NCI-H146 treated with DMSO at 0.1 percent for 48 hours (cell line): ENCODE measurements around the gene DCPS.
"Not testable (repeated sequence)": the region's sequence is repeated elsewhere in the genome, so short reads cannot be mapped to it uniquely, and the experiment has no call there.

Experiments
- DNase-seq: peaks from one replicate; lab custom pipeline; 2025; ENCODE audit not compliant: unreplicated experiment; lab: John Stamatoyannopoulos, UW

The DCPS gene

DNA sequence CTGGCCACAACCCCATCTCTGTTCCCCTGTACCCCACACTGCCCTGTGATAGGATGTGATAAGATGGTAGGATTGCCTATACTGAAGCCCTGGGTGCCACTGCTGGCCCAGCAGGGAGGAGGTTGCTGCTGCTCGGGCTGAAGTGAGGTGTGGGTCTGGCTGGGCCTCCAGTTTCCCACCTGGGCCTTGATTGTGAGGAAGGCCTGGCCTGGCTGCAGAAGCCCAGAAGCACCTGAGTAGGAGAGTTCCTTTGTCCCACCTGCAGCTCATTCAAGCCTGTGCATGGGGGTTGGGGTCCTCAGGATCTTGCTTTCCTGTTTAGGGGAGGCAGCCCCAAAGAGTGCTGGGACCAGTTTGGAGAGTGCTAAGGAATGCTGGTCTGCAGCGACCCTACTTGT is 54.9 kb downstream of the DCPS start:
- no peak for DNase-seq

DNA sequence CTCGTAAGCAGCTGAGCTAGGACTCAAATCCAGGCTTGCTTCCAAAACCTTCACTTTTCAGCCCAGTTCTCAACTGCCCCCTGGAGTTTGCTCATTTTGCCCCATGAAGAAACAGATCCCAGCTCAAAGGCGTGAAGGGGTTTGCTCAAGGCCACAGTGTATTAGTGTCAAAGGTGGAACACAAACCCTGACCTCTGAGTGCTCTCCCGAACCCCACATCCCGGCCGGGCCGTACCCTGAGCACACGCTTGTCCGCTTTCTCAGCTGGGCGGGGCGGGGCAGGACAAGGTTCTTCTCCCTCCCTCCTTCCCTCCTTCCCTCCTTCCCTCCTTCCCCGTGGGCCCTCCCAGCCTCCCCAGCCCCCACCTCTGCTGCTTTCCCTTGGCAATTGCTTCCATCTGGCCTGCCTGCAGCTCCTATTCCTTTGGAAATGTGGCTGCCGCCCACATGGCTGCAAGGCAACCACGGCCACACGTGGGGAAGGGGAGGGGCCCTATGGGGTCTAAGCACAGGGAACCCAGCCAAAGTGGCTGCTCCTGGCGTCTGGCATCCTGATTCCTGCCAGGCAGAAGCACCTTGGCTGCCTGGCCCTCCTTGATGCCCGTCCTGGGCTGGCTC is 55.7 kb downstream of the DCPS start:
- no peak for DNase-seq

DNA sequence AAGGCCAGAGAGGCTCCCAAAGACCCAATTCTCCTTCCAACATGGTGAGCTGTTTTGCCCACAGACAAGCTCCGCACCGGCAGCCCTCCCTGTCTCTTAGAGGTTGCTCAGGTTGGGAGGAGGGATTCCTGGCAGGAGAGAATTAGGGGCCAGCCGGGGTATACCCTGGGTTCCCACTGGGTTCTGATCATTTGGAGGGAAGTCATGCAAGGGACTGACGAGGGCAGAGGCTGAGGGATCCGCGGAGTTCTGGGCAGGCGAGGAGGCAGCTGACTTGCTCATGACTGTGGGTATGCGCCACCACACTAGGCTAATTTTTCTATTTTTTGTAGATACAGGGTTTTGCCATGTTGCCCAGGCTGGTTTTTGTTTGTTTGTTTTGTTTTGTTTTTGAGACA is 56.2 kb downstream of the DCPS start:
- no peak for DNase-seq

DNA sequence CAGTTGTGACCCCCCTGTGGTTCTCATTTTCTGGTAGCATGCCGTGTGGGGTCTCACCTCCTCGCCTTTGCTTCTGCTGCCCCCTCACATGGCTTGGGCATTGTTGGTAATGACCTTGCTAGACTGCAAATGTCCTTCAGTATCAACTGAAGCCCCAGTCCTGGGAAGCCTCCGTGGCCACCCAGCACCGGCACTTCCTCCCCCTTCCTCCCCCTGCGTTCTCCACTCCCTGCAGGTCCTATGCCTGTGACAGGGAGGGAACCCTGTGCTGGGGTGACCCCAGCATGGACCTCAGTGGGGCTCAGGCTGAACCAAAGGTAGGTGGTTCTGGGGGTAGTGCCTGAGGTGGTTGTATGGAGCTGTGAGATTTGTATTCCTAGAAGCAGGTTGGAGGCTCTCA is 57.5 kb downstream of the DCPS start:
- DNase-seq = no peak

DNA sequence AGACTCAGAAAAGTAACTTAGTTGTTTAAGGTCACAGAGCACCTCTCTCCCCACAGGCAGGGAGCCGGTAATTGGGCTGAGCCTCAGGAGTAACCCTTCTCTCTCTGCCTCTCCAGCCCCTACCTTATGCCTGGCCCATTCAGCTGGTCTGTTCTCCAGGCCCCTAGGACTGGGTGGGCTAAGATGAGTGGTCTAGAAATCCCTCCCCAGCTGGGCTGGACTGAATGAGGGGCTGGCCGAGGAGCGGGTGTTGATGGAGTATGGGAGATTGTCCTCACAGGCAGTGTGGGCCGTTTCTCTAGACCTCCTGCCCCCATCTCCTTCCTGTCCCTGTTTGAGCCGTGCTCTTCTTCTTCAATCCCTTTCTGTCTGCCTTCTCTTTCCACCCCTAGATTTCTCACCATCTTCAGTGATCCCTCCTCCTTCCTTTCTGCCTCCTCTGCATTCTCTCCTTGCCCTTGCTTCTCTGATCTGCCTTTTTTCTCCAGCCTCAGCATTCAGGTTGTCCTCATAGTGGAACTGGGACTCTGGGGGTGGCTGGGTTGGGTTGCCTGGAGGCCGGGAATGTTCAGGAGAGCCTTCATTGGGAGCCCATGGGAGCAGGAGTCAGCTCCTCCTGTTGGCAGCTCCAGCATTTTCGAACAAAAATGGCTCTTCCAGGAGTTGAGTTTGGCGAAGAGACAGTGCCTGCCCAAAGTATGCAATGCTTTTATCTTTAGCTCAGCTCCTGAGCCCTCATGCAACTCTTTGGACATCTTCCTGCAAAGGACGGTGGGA is 59.2 kb downstream of the DCPS start:
- no peak for DNase-seq

GRCh38 chr11:126363706-126364248 is 59.9 kb downstream of the DCPS start:
- DNase-seq = no peak

- DNase-seq = not testable (repeated sequence)
Observed at GRCh38 chr11:126364735-126365134, 60.9 kb downstream of the DCPS start.

DNA sequence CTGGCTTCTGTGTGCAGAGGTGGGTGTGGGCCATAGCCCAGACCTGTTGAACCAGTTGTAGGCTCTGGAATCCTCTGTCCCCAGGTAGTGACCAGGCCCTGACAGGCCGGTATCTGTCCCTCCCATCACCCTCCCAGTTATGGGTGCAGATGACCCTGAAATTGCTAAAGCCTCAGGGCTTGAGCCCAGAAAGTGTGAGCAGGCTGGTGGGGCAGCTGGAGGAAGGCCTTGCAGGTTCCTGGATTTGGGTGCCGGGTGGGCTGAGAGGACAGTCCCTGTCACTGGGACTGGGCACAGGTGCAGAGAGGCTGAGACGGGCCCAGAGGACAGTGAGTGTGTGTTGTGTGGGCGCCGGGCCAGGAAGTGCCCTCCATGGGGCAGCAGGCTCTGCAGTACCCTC is 61.6 kb downstream of the DCPS start:
- DNase-seq = not testable (repeated sequence)

DNA sequence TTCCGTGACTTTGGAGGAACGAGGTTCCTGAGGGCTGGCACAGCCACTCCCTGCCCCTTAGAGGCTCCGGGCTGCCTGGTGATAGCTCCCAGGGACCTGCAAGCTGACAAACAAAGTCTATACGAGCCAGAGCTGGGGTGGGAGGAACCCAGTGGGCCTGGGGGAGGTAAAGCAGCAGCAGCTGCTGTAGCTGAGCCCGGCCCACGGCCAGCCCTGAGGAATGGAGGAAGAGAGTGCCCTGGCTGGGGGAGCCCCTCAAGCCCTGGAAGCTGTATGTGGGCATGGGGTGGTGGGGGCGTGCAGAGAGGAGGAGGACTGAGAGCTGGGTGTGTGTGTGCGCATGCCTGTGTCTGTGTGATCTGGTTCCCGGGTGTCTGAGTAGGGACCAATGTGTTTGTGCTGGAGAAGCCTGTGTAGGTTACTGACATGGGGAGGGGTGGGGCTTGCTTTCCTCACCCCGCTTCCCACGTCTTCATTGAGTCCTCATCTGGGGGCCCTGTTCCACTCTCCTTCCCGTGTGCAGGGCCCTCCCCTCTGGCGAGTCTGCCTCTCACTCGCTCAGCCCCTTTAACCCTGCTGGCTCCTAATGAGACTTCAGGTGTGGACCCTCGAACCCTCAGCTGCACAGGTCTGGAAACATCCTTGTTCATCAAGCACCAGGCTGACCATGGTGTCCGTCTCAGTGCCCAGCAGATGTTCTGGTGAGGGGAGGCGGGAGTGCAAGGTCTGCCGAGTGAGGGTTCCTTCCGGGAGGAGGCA is 62.4 kb downstream of the DCPS start:
- no peak for DNase-seq

DNA sequence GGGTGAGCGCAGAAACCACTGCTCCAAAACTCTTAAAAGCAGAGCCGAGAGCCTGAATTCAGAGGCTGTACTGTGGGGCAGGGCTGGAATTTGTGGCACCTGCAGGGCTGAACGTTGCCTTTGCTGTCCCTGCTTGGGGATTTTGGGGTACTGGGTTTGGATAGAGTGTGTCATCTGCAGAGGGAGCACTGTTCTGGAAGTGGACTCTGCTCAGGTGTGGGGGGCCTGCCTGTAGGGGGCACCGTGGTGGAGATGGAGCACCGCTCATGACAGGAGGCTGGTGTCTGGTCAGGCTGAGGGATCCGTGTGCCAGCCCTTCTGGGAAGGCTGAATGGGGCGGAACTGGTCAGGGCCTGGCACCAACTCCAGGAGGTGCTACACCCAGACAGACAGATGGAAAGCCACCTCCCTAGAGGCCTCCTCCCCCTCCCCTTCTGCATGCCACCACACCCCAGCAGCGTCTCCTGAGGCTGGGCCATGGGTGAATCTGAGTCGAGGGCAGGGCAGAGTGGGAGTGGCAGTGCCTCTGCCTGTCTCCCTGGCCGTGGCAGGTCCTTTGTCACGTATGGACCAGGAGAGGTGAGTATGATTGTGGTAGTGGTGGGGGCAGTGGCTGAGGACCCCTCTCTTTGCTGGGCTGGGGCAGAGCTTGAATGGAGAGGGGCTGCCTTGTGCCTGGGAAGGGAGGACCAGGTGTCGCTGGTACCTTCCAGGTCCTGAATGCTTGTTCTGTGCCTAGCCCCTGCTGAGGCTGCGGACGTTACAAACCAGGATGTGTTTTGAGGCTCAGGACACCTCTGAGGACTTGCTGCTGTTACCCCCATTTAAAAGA is 63.2 kb downstream of the DCPS start:
- not testable (repeated sequence) for DNase-seq

- DNase-seq = not testable (repeated sequence)
Observed at GRCh38 chr11:126367806-126368205, 63.9 kb downstream of the DCPS start.

DNA sequence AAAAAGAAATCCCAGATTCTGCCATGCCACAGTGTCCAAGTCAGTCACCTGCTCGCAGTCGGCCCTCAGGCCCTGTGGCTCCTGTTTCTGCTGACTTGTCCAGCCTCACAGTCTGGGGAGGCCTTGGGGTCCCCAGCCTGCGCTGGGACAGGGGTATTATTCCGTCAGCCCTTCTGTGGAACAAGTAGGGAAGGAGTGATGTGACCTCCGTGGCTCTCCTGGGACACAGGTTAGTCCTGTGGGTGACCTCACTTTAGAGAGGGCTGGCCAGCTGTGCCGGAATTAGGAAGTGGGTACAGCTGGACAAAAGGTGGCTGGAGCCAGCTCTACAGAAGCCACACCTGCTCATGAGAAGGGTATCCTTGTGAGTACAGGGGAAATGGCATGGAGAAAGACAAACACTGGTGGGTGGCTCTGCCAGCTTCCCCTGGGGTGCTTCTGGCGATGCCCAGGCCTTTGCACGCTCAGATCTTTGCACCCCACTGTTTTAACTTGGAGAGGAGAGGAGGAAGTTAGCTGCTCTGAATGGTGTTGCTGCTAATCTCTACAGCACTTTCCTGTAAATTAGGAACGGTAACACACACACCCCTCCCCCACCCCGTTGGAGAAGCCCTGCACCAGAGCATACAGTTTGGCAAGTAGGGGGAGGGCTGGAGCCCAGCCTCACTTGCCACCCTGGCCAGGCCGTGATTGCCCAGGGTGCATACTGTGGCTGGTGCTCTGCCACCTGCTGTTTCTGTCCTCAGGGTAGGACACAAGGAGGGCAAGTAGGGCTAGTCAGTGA is 64.7 kb downstream of the DCPS start:
- DNase-seq = peak; percentile 20

DNA sequence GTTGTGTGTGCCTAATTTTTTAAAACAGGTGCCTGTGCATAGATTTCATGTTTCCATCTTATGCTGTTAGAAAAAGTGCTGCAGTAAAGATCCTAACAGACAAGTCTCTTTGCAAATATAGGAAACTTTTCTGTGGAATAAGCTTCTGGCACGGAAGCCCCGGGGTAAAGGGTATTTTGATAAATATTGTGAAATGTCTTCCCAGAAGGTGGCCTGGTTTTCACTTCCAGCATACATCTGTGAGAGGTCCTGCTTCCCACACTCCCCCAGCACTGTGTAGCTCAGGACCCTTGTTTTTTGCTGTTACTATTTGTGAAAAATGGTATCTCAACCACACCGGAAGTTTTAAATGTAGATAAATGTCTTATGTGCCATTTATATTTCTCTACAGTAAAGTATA is 66.2 kb downstream of the DCPS start:
- no peak for DNase-seq

GRCh38 chr11:126371595-126371994 is 67.7 kb downstream of the DCPS start:
- DNase-seq = no peak

GRCh38 chr11:126373389-126374066 is 69.7 kb downstream of the DCPS start:
- peak; percentile 38 for DNase-seq

- not testable (repeated sequence) for DNase-seq
Observed at GRCh38 chr11:126374562-126375300, 70.9 kb downstream of the DCPS start.

DNA sequence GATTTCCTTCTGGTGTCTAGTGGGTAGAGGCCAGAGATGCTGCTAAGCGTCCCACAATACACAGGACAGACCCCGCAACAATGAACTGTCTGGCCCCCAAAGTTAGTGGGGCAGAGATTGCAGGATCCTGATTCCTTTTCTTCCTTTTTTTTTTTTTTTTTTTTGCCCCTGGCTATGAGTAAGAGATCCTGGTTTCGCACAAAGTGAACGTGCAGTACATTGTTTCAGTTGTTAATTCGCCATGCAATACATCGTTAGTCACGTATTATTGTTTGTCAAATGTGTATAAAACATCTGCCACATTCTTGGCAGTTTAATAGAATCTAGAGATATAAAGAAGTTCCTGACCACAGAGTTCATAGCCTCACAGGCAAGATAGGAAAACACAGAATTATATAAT is 71.9 kb downstream of the DCPS start:
- DNase-seq = no peak

- no peak for DNase-seq
Observed at GRCh38 chr11:126378763-126379162, 74.9 kb downstream of the DCPS start.

DNA sequence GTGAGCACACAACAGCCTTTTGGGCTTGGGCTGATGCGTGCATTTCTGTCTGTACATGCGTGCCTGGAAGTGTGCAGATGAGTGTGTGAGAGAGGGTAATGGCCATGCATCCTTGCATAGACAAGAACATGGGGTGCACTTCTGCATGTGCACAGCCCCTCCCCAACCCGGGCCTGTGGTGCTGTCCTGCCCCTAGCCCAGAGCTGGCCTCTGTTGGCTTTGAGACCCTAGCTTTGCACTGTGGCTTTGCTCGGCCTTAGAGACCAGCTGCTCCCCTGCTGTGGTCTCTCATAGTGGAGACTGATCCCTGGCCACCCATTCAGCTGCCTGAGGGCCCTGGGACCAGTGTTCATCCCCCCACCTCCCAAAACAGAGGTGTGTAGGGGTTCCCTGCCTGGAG is 77.0 kb downstream of the DCPS start:
- DNase-seq = no peak
